ENCODE measurements around the gene ANO6.
"Not testable (repeated sequence)": the region's sequence is repeated elsewhere in the genome, so short reads cannot be mapped to it uniquely, and the experiment has no call there.

- not testable (repeated sequence) for TF ChIP-seq EP300, POLR2AphosphoS5, CTCF, POLR2A (IDR thresholded peaks at IDR 0.05)
These were observed 101.4 kb downstream of the ANO6 start for GRCh38 chr12:45317261-45317660.
